Ovary (tissue), 3 donors: ENCODE data around the gene NRXN3.

ENCODE experiments used
- CTCF ChIP-seq, 3 donors: fragments of 450-650 bp in 2 of 3; fragments of 200-600 bp in 1 of 3; IDR thresholded peaks; one replicate each; pipeline versions ENCODE4 v1.5.1 to v1.8.0; 2016 to 2022; ENCODE audit warnings: antibody characterized with exemption in 3 of 3, mild to moderate bottlenecking in 1 of 3
- POLR2A ChIP-seq: fragments of 450-650 bp; IDR thresholded peaks from one replicate; pipeline ENCODE4 v1.6.1; 2017; ENCODE audit warnings: antibody characterized with exemption, mild to moderate bottlenecking, moderate library complexity
- donor health status: DM: no; HTN: no; CAD: no.

GRCh38 chr14:79175671-79176070 is 1005.5 kb downstream of the NRXN3 start:
- TF ChIP-seq CTCF (IDR thresholded peaks at IDR 0.05) (no peak), POLR2A (no peak)
